Measurements from ENCODE around the gene NKX6-1. TPM values are rescaled to one million over a fixed set of nuclear protein-coding genes. Genes with fewer than 3 reads are reported as not detected.

Gene NKX6-1
- total and polyA plus RNA-seq, 2 donors (not counting 3 experiments of a cell fraction or from before 2014, with no cell fraction given): not detected

- Histone ChIP-seq H3K27me3 (ENCODE audit: control insufficient read depth in 2 of 2, insufficient read depth in 2 of 2, low read length in 2 of 2) (no peaks in the 10 kb centered on the region), H3K9ac (replicated peaks; ENCODE audit: extremely low read depth, insufficient read depth, low read length) (no peak overlapping the region), H4K20me1 (replicated peaks; ENCODE audit: control insufficient read depth, extremely low read depth, insufficient read depth, low read length) (no peaks in the 10 kb centered on the region), H3K27ac (ENCODE audit: insufficient read depth, low read depth, low read length) (no peak overlapping the region), H3K9me3 (replicated peaks; ENCODE audit: control insufficient read depth, insufficient read depth, low read length) (no peaks in the 10 kb centered on the region), H3K79me2 (ENCODE audit: control insufficient read depth, insufficient read depth, low read length) (no peaks in the 10 kb centered on the region), H2AFZ (ENCODE audit: low read depth, low read length) (no peak overlapping the region), H3K9me1 (replicated peaks; ENCODE audit: control insufficient read depth, extremely low read depth, insufficient read depth, low read length) (no peaks in the 10 kb centered on the region), H3K4me1 (ENCODE audit: control insufficient read depth, extremely low read depth, insufficient read depth, low read length) (no peaks in the 10 kb centered on the region), H3K4me3 (replicated peaks in 1 of 3; ENCODE audit: insufficient read depth in 1 of 3, low read depth in 1 of 3, low read length in 3 of 3) (no peak overlapping the region), H3K36me3 (ENCODE audit: control insufficient read depth in 2 of 2, extremely low read depth in 1 of 2, insufficient read depth in 2 of 2, low read length in 2 of 2) (no peaks in the 10 kb centered on the region), H3K4me2 (ENCODE audit: insufficient read depth, low read length) (no peak overlapping the region)
- FAIRE-seq: no peak
- intact Hi-C loops (cut with micrococcal nuclease): no loop called here
- dilution Hi-C loops (cut with MboI; ENCODE audit: extremely low pct_ligation_motif_present, low sequenced_read_pairs): no loop called here
- TF ChIP-seq FOS (IDR thresholded peaks at IDR 0.05; ENCODE audit: borderline replicate concordance, insufficient read depth, low read length) (no peak), POLR2AphosphoS5 (IDR thresholded peaks at IDR 0.05; ENCODE audit: insufficient read depth, low read depth, low read length) (no peak), JUN (IDR thresholded peaks at IDR 0.05; ENCODE audit: borderline replicate concordance, insufficient read depth, insufficient read length, low read depth) (no peak), MAX (IDR thresholded peaks at IDR 0.05; ENCODE audit: insufficient read depth, insufficient read length) (no peak), MYC (IDR thresholded peaks at IDR 0.05; ENCODE audit: low read depth, low read length) (no peak), EZH2 (IDR thresholded peaks at IDR 0.05; ENCODE audit: borderline replicate concordance, low read depth, low read length, severe bottlenecking) (no peak), POLR2A (IDR thresholded peaks at IDR 0.05; ENCODE audit: low read depth, low read length) (no peak)
- POLR2A ChIA-PET: no interaction called here
- CTCF ChIA-PET: no interaction called here
- DNase-seq (ENCODE audit: low read depth, low spot score): no peak
- no TSS peak for BruUV-seq (replicated peaks)
Measured at GRCh38 chr4:84547211-84547610, 48.1 kb upstream of the NKX6-1 start.

GRCh38 chr4:84545093-84545492 is 46.0 kb upstream of the NKX6-1 start:
- dilution Hi-C loops (cut with MboI; ENCODE audit: extremely low pct_ligation_motif_present, low sequenced_read_pairs) (no loop called here), intact Hi-C loops (cut with micrococcal nuclease) (no loop called here)
- POLR2A ChIA-PET: no interaction called here
- TF ChIP-seq MAX (IDR thresholded peaks at IDR 0.05; ENCODE audit: insufficient read depth, insufficient read length): no peak
- TF ChIP-seq GATA2 (IDR thresholded peaks at IDR 0.05; ENCODE audit: insufficient read depth, insufficient read length, low read depth, low read length): no peak
- TF ChIP-seq POLR2AphosphoS5 (IDR thresholded peaks at IDR 0.05; ENCODE audit: insufficient read depth, low read depth, low read length): no peak
- no peak for TF ChIP-seq JUN (IDR thresholded peaks at IDR 0.05; ENCODE audit: borderline replicate concordance, insufficient read depth, insufficient read length, low read depth)
- TF ChIP-seq FOS (IDR thresholded peaks at IDR 0.05; ENCODE audit: borderline replicate concordance, insufficient read depth, low read length): no peak
- TF ChIP-seq CTCF (IDR thresholded peaks at IDR 0.05; ENCODE audit: extremely low read depth in 1 of 2, insufficient read depth in 1 of 2, low read depth in 1 of 2, low read length in 2 of 2): no peak
- no peak for TF ChIP-seq EZH2 (IDR thresholded peaks at IDR 0.05; ENCODE audit: borderline replicate concordance, low read depth, low read length, severe bottlenecking)
- no peak for TF ChIP-seq MYC (IDR thresholded peaks at IDR 0.05; ENCODE audit: low read depth, low read length)
- no peak for TF ChIP-seq POLR2A (IDR thresholded peaks at IDR 0.05; ENCODE audit: low read depth, low read length)
- H3K27me3 ChIP-seq (ENCODE audit: control insufficient read depth in 2 of 2, insufficient read depth in 2 of 2, low read length in 2 of 2): no peaks in the 10 kb centered on the region
- CTCF ChIA-PET: interaction anchor here (1.3 kb wide), 1 partner anchor 17 kb away, joined by 3 read pairs; no protein-coding TSS in a partner anchor
- H3K9ac ChIP-seq (replicated peaks; ENCODE audit: extremely low read depth, insufficient read depth, low read length): no peak overlapping the region
- H4K20me1 ChIP-seq (replicated peaks; ENCODE audit: control insufficient read depth, extremely low read depth, insufficient read depth, low read length): no peaks in the 10 kb centered on the region
- H3K79me2 ChIP-seq (ENCODE audit: control insufficient read depth, insufficient read depth, low read length): no peaks in the 10 kb centered on the region
- H3K4me2 ChIP-seq (ENCODE audit: insufficient read depth, low read length): no peak overlapping the region
- H2AFZ ChIP-seq (ENCODE audit: low read depth, low read length): no peak overlapping the region
- no TSS peak for BruUV-seq (replicated peaks)
- DNase-seq (ENCODE audit: low read depth, low spot score) (no peak), FAIRE-seq (no peak)
- no peak overlapping the region for H3K27ac ChIP-seq (ENCODE audit: insufficient read depth, low read depth, low read length)
- no peaks in the 10 kb centered on the region for H3K4me1 ChIP-seq (ENCODE audit: control insufficient read depth, extremely low read depth, insufficient read depth, low read length)
- no peak overlapping the region for H3K4me3 ChIP-seq (replicated peaks in 1 of 3; ENCODE audit: insufficient read depth in 1 of 3, low read depth in 1 of 3, low read length in 3 of 3)
- H3K9me1 ChIP-seq (replicated peaks; ENCODE audit: control insufficient read depth, extremely low read depth, insufficient read depth, low read length): no peaks in the 10 kb centered on the region
- no peaks in the 10 kb centered on the region for H3K9me3 ChIP-seq (replicated peaks; ENCODE audit: control insufficient read depth, insufficient read depth, low read length)
- no peaks in the 10 kb centered on the region for H3K36me3 ChIP-seq (ENCODE audit: control insufficient read depth in 2 of 2, extremely low read depth in 1 of 2, insufficient read depth in 2 of 2, low read length in 2 of 2)

Data from endothelial cell of umbilical vein (primary cell).